Right atrium auricular region (tissue), 2 donors: ENCODE measurements around the gene KLF8. TPM values are rescaled to one million over a fixed set of nuclear protein-coding genes. Genes with fewer than 3 reads are reported as not detected.

ENCODE experiments used
- DNase-seq: peaks from one replicate; pipeline ENCODE4 v3.0.0-alpha.2; 2019; ENCODE audit warnings: low spot score
- H3K27ac ChIP-seq, 2 donors: fragments of 200-600 bp; sonication (generic); 1 replicate in 1 of 2; 2 replicates in 1 of 2; pipeline ENCODE4 v1.5.1; 2016 to 2019
- H3K27me3 ChIP-seq, 2 donors: fragments of 200-600 bp; sonication (generic); one replicate each; pipeline versions ENCODE4 v1.5.1 to v1.6.0; 2017 to 2019
- H3K36me3 ChIP-seq: fragments of 200-600 bp; sonication (generic); one replicate; pipeline ENCODE4 v1.5.1; 2016
- H3K4me1 ChIP-seq, 2 donors: fragments of 200-600 bp; sonication (generic); one replicate each; pipeline versions ENCODE4 v1.5.1 to v1.6.0; 2017 to 2019
- H3K4me3 ChIP-seq, 2 donors: fragments of 200-600 bp; sonication (generic); 1 replicate in 1 of 2; 2 replicates in 1 of 2; pipeline ENCODE4 v1.5.1; 2017 to 2019; ENCODE audit warnings: mild to moderate bottlenecking in 1 of 2, moderate library complexity in 1 of 2
- H3K9me3 ChIP-seq, 2 donors: fragments of 200-600 bp; sonication (generic); one replicate each; pipeline ENCODE4 v1.5.1; 2019
- total RNA-seq, 2 donors: library from RNA; depleted of rRNA; stranded (reverse); fragments of >200 nt; gene quantifications; one replicate each; pipeline ENCODE4 v1.1.0, GENCODE V29; 2016
- TF ChIP-seq, protein P1 (sequence below), 2 donors: fragments of 200-600 bp; sonication (generic); IDR thresholded peaks; one replicate each; pipeline ENCODE4 v1.5.1; 2019; ENCODE audit warnings: antibody characterized with exemption in 2 of 2

Gene KLF8
- total RNA-seq, 2 donors from 2014 or later: 6.4 to 6.9 TPM

DNA sequence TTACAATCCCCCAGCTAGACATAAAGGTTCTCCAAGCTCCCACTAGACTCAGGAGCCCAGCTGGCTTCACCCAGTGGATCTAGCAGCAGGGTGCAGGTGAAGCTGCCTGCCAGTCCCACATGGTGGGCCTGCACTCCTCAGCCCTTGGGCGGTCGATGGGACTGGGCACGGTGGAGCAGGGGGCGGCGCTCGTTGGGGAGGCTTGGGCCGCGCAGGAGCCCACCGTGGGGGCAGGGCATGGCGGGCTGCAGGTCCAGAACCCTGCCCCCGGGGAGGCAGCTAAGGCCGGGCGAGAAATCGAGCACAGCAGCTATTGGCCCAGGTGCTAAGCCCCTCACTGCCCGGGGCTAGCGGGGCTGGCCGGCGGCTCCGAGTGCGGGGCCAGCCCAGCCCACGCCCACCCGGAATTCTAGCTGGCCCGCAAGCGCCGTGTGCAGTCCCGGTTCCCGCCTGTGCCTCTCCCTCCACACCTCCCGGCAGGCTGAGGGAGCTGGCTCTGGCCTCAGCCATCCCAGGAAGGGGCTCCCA, 9.6 kb upstream of the KLF8 start:
- no peaks in the 10 kb centered on the region for H3K27me3 ChIP-seq
- no peaks in the 10 kb centered on the region for H3K4me1 ChIP-seq
- H3K36me3 ChIP-seq: no peaks in the 10 kb centered on the region
- H3K4me3 ChIP-seq: no peak overlapping the region
- H3K9me3 ChIP-seq: no peaks in the 10 kb centered on the region
- TF ChIP-seq, protein P1, sequence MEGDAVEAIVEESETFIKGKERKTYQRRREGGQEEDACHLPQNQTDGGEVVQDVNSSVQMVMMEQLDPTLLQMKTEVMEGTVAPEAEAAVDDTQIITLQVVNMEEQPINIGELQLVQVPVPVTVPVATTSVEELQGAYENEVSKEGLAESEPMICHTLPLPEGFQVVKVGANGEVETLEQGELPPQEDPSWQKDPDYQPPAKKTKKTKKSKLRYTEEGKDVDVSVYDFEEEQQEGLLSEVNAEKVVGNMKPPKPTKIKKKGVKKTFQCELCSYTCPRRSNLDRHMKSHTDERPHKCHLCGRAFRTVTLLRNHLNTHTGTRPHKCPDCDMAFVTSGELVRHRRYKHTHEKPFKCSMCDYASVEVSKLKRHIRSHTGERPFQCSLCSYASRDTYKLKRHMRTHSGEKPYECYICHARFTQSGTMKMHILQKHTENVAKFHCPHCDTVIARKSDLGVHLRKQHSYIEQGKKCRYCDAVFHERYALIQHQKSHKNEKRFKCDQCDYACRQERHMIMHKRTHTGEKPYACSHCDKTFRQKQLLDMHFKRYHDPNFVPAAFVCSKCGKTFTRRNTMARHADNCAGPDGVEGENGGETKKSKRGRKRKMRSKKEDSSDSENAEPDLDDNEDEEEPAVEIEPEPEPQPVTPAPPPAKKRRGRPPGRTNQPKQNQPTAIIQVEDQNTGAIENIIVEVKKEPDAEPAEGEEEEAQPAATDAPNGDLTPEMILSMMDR (IDR thresholded peaks at IDR 0.05): no peak
- H3K27ac ChIP-seq: no peak overlapping the region
- DNase-seq: no peak

DNA sequence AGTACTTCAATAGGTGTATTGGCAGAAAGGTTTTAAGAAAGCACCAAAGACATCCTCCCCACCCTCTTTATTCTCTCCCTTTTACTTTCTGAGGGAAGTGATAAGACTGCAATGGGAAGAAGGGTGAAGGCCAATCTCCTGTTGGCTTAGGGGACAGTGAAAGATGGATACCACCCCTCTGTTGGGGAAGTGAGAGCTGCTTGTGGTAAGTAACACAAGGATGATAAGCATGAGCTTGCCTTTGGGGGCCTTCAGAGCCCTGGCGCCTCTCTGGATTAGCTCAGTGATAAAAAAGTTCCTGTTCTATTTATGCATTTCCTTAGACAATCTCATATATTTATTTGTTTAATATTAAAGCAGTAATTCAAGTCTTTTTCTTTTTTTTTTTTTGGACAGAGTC, 5.2 kb upstream of the KLF8 start:
- TF ChIP-seq, protein P1 (IDR thresholded peaks at IDR 0.05): no peak
- Histone ChIP-seq H3K27me3 (no peaks in the 10 kb centered on the region), H3K36me3 (no peaks in the 10 kb centered on the region), H3K27ac (no peak overlapping the region), H3K4me3 (no peak overlapping the region), H3K4me1 (no peaks in the 10 kb centered on the region), H3K9me3 (no peaks in the 10 kb centered on the region)
- DNase-seq: no peak

DNA sequence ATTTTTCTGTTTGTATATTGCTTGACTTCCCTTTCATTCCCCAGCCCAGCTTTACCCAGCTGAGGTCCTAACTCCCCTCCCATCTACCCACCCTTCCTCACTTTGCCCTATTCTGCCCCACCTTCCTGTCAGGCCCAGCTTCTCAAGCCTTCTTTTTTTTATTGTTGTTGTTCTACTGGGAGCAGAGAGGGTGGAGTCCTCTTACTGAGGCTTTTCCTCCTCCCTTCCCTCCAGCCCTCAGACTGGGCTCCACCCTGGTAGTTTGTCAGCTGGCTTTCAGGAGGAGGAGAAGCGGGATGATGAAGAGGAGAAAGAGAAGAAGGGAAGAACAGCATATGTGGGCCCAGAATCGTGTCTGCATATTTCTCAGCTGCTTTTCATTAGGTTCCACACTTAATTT, 3.2 kb upstream of the KLF8 start:
- Histone ChIP-seq H3K4me1 (no peaks in the 10 kb centered on the region), H3K4me3 (no peak overlapping the region), H3K9me3 (no peaks in the 10 kb centered on the region), H3K27me3 (no peaks in the 10 kb centered on the region), H3K36me3 (no peaks in the 10 kb centered on the region), H3K27ac (peak overlapping the region in 1 of 2 donors; percentile 37)
- DNase-seq: no peak
- TF ChIP-seq, protein P1 (IDR thresholded peaks at IDR 0.05): no peak

DNA sequence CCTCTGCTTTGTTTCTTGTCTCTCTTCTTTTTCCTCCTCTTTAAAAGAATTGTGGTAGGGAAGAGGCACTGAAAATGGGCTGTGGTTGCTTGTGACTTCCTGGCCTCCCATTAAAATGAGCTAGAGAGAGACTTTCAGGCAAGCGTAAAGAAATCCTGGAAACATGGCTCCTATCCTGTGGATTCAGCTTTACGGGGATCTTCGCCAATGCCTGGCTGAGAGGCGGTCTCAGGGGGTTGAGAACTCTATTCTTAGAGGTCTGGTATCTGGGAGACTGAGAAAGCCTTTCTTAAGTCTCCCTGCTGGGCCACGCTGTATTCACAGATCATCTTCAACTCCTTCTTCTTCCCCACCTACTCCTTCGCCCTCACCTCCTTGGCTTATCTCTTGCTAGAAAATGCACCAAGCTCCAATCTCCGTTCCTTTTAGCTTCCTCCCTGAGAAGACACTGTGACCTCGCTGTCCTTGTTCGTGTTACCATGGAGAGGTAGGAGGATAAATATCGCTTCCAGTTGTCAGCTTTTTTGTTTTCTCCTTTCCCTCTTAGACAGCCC, 542 bp upstream of the KLF8 start:
- TF ChIP-seq, protein P1 (IDR thresholded peaks at IDR 0.05): no peak
- Histone ChIP-seq H3K27me3 (no peaks in the 10 kb centered on the region), H3K27ac (peak overlapping the region in 1 of 2 donors; percentile 78), H3K4me3 (peak overlapping the region; percentile 45 to 55), H3K9me3 (no peaks in the 10 kb centered on the region), H3K4me1 (no peaks in the 10 kb centered on the region), H3K36me3 (no peaks in the 10 kb centered on the region)
- no peak for DNase-seq

DNA sequence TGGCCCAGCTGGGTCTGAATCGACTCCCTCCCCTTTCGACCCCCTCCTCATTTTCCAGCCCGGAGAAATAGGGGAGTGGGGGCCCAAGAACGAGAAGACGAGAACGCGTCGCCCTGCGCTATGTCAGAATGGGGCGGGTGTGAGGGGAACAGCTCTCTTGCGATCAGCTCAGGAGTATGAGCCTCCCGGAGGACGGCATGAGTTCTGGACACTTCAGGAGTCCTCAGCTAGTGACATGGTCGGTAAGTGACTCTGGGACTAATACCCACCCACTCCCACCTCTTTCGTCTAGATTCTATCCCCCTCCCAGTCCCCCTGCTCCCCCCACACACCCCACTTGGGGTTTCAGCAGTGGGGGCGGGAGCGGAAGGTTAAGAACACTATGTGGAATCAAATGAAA, 944 bp downstream of the KLF8 start:
- TF ChIP-seq, protein P1 (IDR thresholded peaks at IDR 0.05): no peak
- Histone ChIP-seq H3K4me3 (peak overlapping the region; percentile 45 to 55), H3K4me1 (no peaks in the 10 kb centered on the region), H3K27ac (peak overlapping the region; percentile 73 to 78), H3K27me3 (no peaks in the 10 kb centered on the region), H3K36me3 (no peaks in the 10 kb centered on the region), H3K9me3 (no peaks in the 10 kb centered on the region)
- no peak for DNase-seq

DNA sequence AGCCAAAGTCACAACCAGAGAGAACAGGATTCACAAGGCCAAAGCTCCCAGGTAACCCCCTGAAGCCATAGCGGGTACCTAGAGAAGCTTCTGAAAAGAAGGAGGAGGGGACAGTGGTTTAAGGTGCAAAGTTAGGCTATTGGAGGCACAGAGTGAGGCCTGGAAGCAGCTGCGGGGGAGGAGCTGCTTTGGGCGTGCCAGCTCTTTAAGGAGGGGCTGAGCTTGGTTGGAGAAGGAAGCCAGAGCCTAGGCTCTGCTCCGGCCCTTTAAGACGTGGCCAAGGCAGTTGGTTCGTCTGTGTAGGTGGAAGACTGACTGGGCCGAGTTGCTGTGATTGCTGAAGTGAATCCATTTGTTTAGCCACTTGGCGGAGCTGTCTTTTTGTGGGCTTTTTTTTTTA, 1.5 kb downstream of the KLF8 start:
- peak; percentile 69 for DNase-seq
- Histone ChIP-seq H3K27me3 (no peaks in the 10 kb centered on the region), H3K9me3 (no peaks in the 10 kb centered on the region), H3K27ac (peak overlapping the region; percentile 73 to 78), H3K36me3 (no peaks in the 10 kb centered on the region), H3K4me3 (peak overlapping the region; percentile 45 to 55), H3K4me1 (no peaks in the 10 kb centered on the region)
- TF ChIP-seq, protein P1 (IDR thresholded peaks at IDR 0.05): peak in 1 of 2 donors; percentile 30
